Endodermal cell (in vitro differentiated cells): ENCODE measurements around the gene SPATS2. TPM values are rescaled to one million over a fixed set of nuclear protein-coding genes. Genes with fewer than 3 reads are reported as not detected.

Experiments used
- DNase-seq: peaks from one replicate; pipeline ENCODE4 v3.0.0-alpha.2; 2017
- H3K27ac ChIP-seq: 2 replicates; pipeline ENCODE4 v1.5.1; 2013; ENCODE audit warnings: mild to moderate bottlenecking, low read depth, low read length, moderate library complexity
- H3K27me3 ChIP-seq: 2 replicates; pipeline ENCODE4 v1.6.1; 2013; ENCODE audit warnings: mild to moderate bottlenecking, low read length, moderate library complexity; ENCODE audit not compliant: insufficient read depth, control insufficient read depth, poor library complexity, severe bottlenecking
- H3K36me3 ChIP-seq: 2 replicates; pipeline ENCODE4 v1.7.0; 2013; ENCODE audit warnings: mild to moderate bottlenecking, low read length, moderate library complexity; ENCODE audit not compliant: control insufficient read depth, insufficient read depth
- H3K4me1 ChIP-seq: one replicate; pipeline ENCODE4 v1.7.0; 2013; ENCODE audit warnings: low read length; ENCODE audit not compliant: control insufficient read depth, insufficient read depth
- H3K4me3 ChIP-seq: 2 replicates; pipeline ENCODE4 v1.5.1; 2013; ENCODE audit warnings: mild to moderate bottlenecking, low read length, moderate library complexity
- H3K9ac ChIP-seq: 2 replicates; pipeline ENCODE4 v1.6.1; 2013; ENCODE audit warnings: mild to moderate bottlenecking, low read length, moderate library complexity; ENCODE audit not compliant: poor library complexity, severe bottlenecking; ENCODE audit errors: extremely low read depth
- H3K9me3 ChIP-seq: 2 replicates; pipeline ENCODE4 v1.6.1; 2013; ENCODE audit warnings: mild to moderate bottlenecking, low read length, moderate library complexity; ENCODE audit not compliant: control insufficient read depth
- H3K27ac Mint-ChIP-seq: 2 replicates; pipeline ENCODE4 v1.8.0; 2020; ENCODE audit warnings: mixed read lengths
- H3K27me3 Mint-ChIP-seq: 2 replicates; pipeline ENCODE4 v1.8.0; 2021; ENCODE audit warnings: mild to moderate bottlenecking, mixed read lengths; ENCODE audit not compliant: insufficient read depth
- H3K36me3 Mint-ChIP-seq: 2 replicates; pipeline ENCODE4 v1.8.0; 2020; ENCODE audit warnings: low read depth, mixed read lengths
- H3K4me1 Mint-ChIP-seq: 2 replicates; pipeline ENCODE4 v1.8.0; 2020; ENCODE audit warnings: mixed read lengths
- H3K4me3 Mint-ChIP-seq: 2 replicates; pipeline ENCODE4 v1.8.0; 2020; ENCODE audit warnings: mild to moderate bottlenecking, moderate library complexity, mixed read lengths
- H3K9me3 Mint-ChIP-seq: 2 replicates; pipeline ENCODE4 v1.8.0; 2020; ENCODE audit warnings: mild to moderate bottlenecking, mixed read lengths
- WGBS, 2 experiments: methylation state at CpG; one replicate each; pipeline versions ENCODE4 v1.1.5 to v1.1.7; 2013; ENCODE audit warnings: missing lambda C conversion rate in 2 of 2, mixed read lengths in 1 of 2; ENCODE audit not compliant: insufficient coverage in 1 of 2, insufficient read length in 1 of 2; 5-methylcytosine and 5-hydroxymethylcytosine counted together
- total RNA-seq, 2 donors: library from RNA; stranded (reverse); fragmentation: NEBNext Ultra II Directional in 1 of 2; extraction: Animal tissue kit (Norgen Biotek cat#: 25700) in 1 of 2; gene quantifications; 2 replicates in 1 of 2; 3 replicates in 1 of 2; pipeline ENCODE4 v1.2.1, GENCODE V29; 2021
- TF ChIP-seq, protein P1 (sequence below): fragments of 200-600 bp; sonication (generic); conservative IDR thresholded peaks from 2 replicates; pipeline ENCODE4 v1.5.0; 2021; ENCODE audit warnings: antibody characterized with exemption, mild to moderate bottlenecking

The SPATS2 gene
- total RNA-seq, 2 donors from 2014 or later = 50.2 to 64.8 TPM

DNA sequence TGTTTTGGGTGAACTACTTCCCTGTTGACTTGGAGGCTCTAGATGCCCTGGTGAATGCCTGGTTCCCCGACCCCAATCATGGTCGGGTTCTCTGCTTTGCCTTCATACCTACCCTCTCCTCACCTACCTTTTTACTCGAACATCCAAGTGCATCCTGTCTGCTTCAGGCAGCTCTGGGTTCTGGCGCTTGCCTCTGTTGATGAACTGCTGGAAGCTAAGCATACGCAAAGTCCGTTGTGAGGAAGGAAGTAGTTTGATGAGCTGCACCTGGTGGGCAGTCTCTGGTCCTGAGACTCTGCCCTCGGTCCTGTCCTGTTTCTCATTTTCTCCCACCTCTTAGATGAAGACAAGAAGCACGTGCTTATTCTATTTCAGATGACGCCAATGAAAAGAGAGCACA lies 185.2 kb downstream of the SPATS2 start:
- no peak for DNase-seq
- TF ChIP-seq, protein P1, sequence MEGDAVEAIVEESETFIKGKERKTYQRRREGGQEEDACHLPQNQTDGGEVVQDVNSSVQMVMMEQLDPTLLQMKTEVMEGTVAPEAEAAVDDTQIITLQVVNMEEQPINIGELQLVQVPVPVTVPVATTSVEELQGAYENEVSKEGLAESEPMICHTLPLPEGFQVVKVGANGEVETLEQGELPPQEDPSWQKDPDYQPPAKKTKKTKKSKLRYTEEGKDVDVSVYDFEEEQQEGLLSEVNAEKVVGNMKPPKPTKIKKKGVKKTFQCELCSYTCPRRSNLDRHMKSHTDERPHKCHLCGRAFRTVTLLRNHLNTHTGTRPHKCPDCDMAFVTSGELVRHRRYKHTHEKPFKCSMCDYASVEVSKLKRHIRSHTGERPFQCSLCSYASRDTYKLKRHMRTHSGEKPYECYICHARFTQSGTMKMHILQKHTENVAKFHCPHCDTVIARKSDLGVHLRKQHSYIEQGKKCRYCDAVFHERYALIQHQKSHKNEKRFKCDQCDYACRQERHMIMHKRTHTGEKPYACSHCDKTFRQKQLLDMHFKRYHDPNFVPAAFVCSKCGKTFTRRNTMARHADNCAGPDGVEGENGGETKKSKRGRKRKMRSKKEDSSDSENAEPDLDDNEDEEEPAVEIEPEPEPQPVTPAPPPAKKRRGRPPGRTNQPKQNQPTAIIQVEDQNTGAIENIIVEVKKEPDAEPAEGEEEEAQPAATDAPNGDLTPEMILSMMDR = no peak
- Histone ChIP-seq H3K9ac (no peak overlapping the region), H3K27me3 (peaks cover 21% of the 10 kb centered on the region), H3K4me3 (no peak overlapping the region), H3K4me1 (peaks cover 7% of the 10 kb centered on the region), H3K9me3 (no peaks in the 10 kb centered on the region), H3K36me3 (peaks cover 13% of the 10 kb centered on the region), H3K27ac (no peak overlapping the region)
- peaks cover 46% of the 10 kb centered on the region for H3K27me3 Mint-ChIP-seq
- H3K4me1 Mint-ChIP-seq = peaks cover 24% of the 10 kb centered on the region
- no peak overlapping the region for H3K27ac Mint-ChIP-seq
- 88% methylated on average over 9 of the region's 9 CpGs for WGBS, 2 experiments
- no peaks in the 10 kb centered on the region for H3K36me3 Mint-ChIP-seq
- no peak overlapping the region for H3K4me3 Mint-ChIP-seq
- no peaks in the 10 kb centered on the region for H3K9me3 Mint-ChIP-seq

DNA sequence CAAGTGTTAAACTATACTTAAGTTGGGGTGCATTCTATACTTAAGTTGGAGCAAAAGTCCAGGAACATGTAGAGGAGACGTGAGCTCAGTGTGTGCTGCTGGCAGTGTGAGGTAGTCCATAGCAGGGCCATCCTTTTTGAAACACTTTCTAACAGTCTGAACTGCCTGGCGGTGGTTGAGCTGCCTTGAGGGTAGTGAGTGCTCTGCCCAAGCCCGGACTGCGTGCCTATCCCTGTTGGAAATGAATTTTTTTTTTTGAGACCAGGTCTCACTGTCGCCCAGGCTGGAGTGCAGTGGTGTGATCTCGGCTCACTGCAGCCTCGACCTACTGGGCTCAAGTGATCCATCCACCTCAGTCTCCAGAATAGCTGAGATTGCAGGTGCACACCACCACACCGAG lies 185.6 kb downstream of the SPATS2 start:
- H3K27me3 Mint-ChIP-seq = peaks cover 41% of the 10 kb centered on the region
- H3K9ac ChIP-seq = no peak overlapping the region
- TF ChIP-seq, protein P1 = no peak
- peaks cover 13% of the 10 kb centered on the region for H3K36me3 ChIP-seq
- H3K36me3 Mint-ChIP-seq = no peaks in the 10 kb centered on the region
- no peak overlapping the region for H3K27ac ChIP-seq
- no peaks in the 10 kb centered on the region for H3K9me3 Mint-ChIP-seq
- DNase-seq = no peak
- H3K9me3 ChIP-seq = no peaks in the 10 kb centered on the region
- WGBS, 2 experiments = 86 to 88% methylated on average over 8 of the region's 8 CpGs
- peaks cover 7% of the 10 kb centered on the region for H3K4me1 ChIP-seq
- H3K27ac Mint-ChIP-seq = no peak overlapping the region
- no peak overlapping the region for H3K4me3 ChIP-seq
- peaks cover 24% of the 10 kb centered on the region for H3K4me1 Mint-ChIP-seq
- no peak overlapping the region for H3K4me3 Mint-ChIP-seq
- peaks cover 16% of the 10 kb centered on the region for H3K27me3 ChIP-seq

DNA sequence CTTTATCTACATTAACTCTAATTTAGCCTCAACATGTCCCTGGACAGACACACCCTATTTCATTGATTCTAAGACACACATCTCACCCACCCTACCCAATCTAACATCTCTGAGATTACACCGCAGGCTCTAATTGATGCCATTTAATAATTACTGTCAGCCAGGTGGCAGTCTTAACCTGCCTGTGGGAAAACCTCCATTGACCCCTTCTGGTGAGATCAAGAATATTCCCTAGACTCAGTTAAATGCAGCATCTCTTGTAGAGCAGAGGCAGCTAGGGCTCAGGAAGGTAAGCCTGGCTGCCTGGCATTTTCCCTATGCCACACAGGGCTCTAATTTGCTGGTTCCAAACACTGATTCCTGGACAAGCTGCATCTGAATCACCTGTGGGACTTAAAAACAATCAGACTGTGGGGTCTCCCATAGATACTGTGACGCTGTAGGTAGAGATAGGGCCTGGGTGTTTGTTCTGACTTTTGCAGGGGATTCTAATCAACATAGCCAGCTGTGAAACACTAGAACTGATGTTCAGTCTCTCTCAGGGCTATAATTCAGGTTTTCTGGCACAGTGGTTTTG lies 186.3 kb downstream of the SPATS2 start:
- H3K27ac ChIP-seq = no peak overlapping the region
- H3K27me3 Mint-ChIP-seq = peaks cover 34% of the 10 kb centered on the region
- H3K4me1 ChIP-seq = peaks cover 7% of the 10 kb centered on the region
- H3K9me3 ChIP-seq = no peaks in the 10 kb centered on the region
- peaks cover 5% of the 10 kb centered on the region for H3K36me3 Mint-ChIP-seq
- H3K9me3 Mint-ChIP-seq = no peaks in the 10 kb centered on the region
- H3K4me3 ChIP-seq = no peak overlapping the region
- no peak overlapping the region for H3K27ac Mint-ChIP-seq
- peaks cover 17% of the 10 kb centered on the region for H3K36me3 ChIP-seq
- H3K4me1 Mint-ChIP-seq = peaks cover 23% of the 10 kb centered on the region
- DNase-seq = peak; percentile 70
- no peak overlapping the region for H3K9ac ChIP-seq
- TF ChIP-seq, protein P1 = peak; percentile 85
- H3K4me3 Mint-ChIP-seq = no peak overlapping the region
- peaks cover 9% of the 10 kb centered on the region for H3K27me3 ChIP-seq
- 58 to 71% methylated on average over 2 of the region's 2 CpGs for WGBS, 2 experiments
